ENCODE data around the gene TTC3.
"Not testable (repeated sequence)": the region's sequence is repeated elsewhere in the genome, so short reads cannot be mapped to it uniquely, and the experiment has no call there.

Gene TTC3

GRCh38 chr21:37136261-37136660 is 63.2 kb downstream of the TTC3 start:
- DNase-seq (ENCODE audit: low read depth), result no peak
- TF ChIP-seq MYC (IDR thresholded peaks at IDR 0.05; ENCODE audit: low read depth, low read length) (no peak), POLR2A (IDR thresholded peaks at IDR 0.05; ENCODE audit: extremely low read depth, insufficient read length) (no peak), CTCF (IDR thresholded peaks at IDR 0.05; ENCODE audit: low read depth, low read length) (no peak)
- TF ChIP-seq, protein P1, sequence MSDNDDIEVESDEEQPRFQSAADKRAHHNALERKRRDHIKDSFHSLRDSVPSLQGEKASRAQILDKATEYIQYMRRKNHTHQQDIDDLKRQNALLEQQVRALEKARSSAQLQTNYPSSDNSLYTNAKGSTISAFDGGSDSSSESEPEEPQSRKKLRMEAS (IDR thresholded peaks at IDR 0.05; ENCODE audit: low read depth, low read length), result no peak

GRCh38 chr21:37136744-37137143 is 63.7 kb downstream of the TTC3 start:
- TF ChIP-seq MYC (IDR thresholded peaks at IDR 0.05; ENCODE audit: low read depth, low read length) (no peak), CTCF (IDR thresholded peaks at IDR 0.05; ENCODE audit: low read depth, low read length) (no peak), POLR2A (IDR thresholded peaks at IDR 0.05; ENCODE audit: extremely low read depth, insufficient read length) (no peak)
- TF ChIP-seq, protein P1 (IDR thresholded peaks at IDR 0.05; ENCODE audit: low read depth, low read length), result no peak
- H3K4me3 ChIP-seq (ENCODE audit: low read depth, low read length), result no peak overlapping the region
- DNase-seq (ENCODE audit: low read depth), result no peak

More at GRCh38 chr21:37136261-37136660, 63.2 kb downstream of the TTC3 start:
- no peak overlapping the region for H3K4me3 ChIP-seq (ENCODE audit: low read depth, low read length)

- no peak for DNase-seq (ENCODE audit: low read depth)
- TF ChIP-seq, protein P1 (IDR thresholded peaks at IDR 0.05; ENCODE audit: low read depth, low read length), result no peak
- TF ChIP-seq MYC (IDR thresholded peaks at IDR 0.05; ENCODE audit: low read depth, low read length), result no peak
- no peak overlapping the region for H3K4me3 ChIP-seq (ENCODE audit: low read depth, low read length)
Observed at GRCh38 chr21:37139154-37139553, 66.1 kb downstream of the TTC3 start.

DNA sequence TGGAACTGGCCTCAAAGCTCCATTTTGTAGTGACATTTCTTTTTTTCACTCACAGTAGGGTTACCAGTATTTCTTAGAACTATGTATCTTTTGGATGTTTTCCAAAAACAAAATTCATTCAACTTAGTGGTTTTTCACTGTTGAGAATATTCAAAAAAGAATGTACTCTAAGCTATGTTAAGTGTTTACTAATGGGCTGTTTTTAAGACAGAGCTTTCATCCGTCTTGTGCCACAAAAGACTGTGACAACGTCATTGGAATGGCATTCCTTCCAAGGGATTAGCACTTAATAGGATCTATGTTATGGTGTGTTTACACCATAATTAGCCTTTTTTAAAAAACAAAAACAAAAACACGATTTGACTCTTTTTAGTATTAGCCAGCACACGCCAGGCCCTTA is 66.8 kb downstream of the TTC3 start:
- H3K4me3 ChIP-seq (ENCODE audit: low read depth, low read length), result no peak overlapping the region
- DNase-seq (ENCODE audit: low read depth), result no peak
- TF ChIP-seq, protein P1 (IDR thresholded peaks at IDR 0.05; ENCODE audit: low read depth, low read length), result no peak
- TF ChIP-seq CTCF (IDR thresholded peaks at IDR 0.05; ENCODE audit: low read depth, low read length) (no peak), MYC (IDR thresholded peaks at IDR 0.05; ENCODE audit: low read depth, low read length) (no peak), POLR2A (IDR thresholded peaks at IDR 0.05; ENCODE audit: extremely low read depth, insufficient read length) (no peak)

DNA sequence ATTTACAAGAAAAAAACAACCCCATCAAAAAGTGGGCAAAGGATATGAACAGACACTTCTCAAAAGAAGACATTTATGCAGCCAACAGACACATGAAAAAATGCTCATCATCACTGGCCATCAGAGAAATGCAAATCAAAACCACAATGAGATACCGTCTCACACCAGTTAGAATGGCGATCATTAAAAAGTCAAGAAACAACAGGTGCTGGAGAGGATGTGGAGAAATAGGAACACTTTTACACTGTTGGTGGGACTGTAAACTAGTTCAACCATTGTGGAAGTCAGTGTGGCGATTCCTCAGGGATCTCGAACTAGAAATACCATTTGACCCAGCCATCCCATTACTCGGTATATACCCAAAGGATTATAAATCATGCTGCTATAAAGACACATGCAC is 70.3 kb downstream of the TTC3 start:
- H3K4me3 ChIP-seq (ENCODE audit: low read depth, low read length); DNase-seq (ENCODE audit: low read depth): not testable (repeated sequence)

GRCh38 chr21:37145635-37146111 is 72.6 kb downstream of the TTC3 start:
- DNase-seq (ENCODE audit: low read depth), result peak; percentile 7
- no peak overlapping the region for H3K4me3 ChIP-seq (ENCODE audit: low read depth, low read length)
- no peak for TF ChIP-seq POLR2A (IDR thresholded peaks at IDR 0.05; ENCODE audit: extremely low read depth, insufficient read length)
- TF ChIP-seq, protein P1 (IDR thresholded peaks at IDR 0.05; ENCODE audit: low read depth, low read length), result no peak
- no peak for TF ChIP-seq MYC (IDR thresholded peaks at IDR 0.05; ENCODE audit: low read depth, low read length)
- no peak for TF ChIP-seq CTCF (IDR thresholded peaks at IDR 0.05; ENCODE audit: low read depth, low read length)
